A673 (cell line): ENCODE data around the gene MYO5B.

Experiments used
- CTCF ChIP-seq: fragments of 300-800, 200-600 bp; sonication (generic); conservative IDR thresholded peaks from 2 replicates; pipeline ENCODE4 v1.5.1; 2017; ENCODE audit warnings: low read depth, mild to moderate bottlenecking, antibody characterized with exemption, low read length, moderate library complexity, mixed read lengths
- EZH2 ChIP-seq: fragments of 200-600 bp; sonication (generic); IDR thresholded peaks from 2 replicates; pipeline ENCODE4 v1.6.1; 2017; ENCODE audit warnings: borderline replicate concordance, low read depth, mild to moderate bottlenecking, mixed read lengths, antibody characterized with exemption, low read length; ENCODE audit not compliant: poor library complexity, severe bottlenecking

DNA sequence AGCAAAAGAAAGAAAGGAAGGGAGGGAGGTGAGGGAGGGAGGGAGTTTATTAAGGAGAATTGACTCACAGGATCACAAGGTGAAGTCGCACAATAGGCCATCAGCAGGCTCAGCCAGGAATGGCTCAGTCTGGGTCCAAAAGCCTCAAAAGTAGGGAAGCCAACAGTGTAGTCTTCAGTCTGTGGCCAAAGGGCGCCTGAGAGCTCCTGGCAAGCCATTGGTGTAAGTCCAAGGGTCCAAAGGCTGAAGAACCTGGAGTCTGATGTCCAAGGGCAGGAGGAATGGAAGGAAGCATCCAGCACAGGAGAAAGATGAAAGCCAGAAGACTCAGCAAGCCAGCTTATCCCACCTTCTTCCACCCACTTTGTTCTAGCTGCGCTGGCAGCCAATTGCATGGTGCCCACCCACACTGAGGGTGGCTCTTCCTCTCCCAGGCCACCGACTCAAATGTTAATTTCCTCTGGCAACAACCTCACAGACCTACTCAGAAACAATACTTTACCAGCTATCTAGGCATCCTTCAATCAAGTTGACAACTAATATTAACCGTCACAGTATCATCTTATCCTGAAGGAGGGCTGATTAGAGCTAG, 375.8 kb downstream of the MYO5B start:
- TF ChIP-seq CTCF (no peak), EZH2 (no peak)
